Mesenchymal stem cell (in vitro differentiated cells and primary cell): ENCODE results near the gene ANKRD12.

Experiments used
- DNase-seq: peaks from one replicate; pipeline ENCODE4 v3.0.0-alpha.2; 2013
- H2AFZ ChIP-seq: one replicate; pipeline ENCODE4 v1.6.1; 2013; ENCODE audit warnings: low read depth, mild to moderate bottlenecking, control low read depth, inconsistent platforms, low read length, moderate library complexity
- H2AK5ac ChIP-seq: 2 replicates; pipeline ENCODE4 v1.6.1; 2013; ENCODE audit warnings: low read length, moderate library complexity, mild to moderate bottlenecking, inconsistent platforms; ENCODE audit not compliant: severe bottlenecking
- H2BK120ac ChIP-seq: one replicate; pipeline ENCODE4 v1.6.1; 2013; ENCODE audit warnings: low read depth, mild to moderate bottlenecking, inconsistent platforms, low read length, moderate library complexity
- H2BK12ac ChIP-seq, 2 experiments: one replicate each; pipeline ENCODE4 v1.6.1; 2013; ENCODE audit warnings: inconsistent platforms in 2 of 2, low read length in 2 of 2, mild to moderate bottlenecking in 2 of 2, moderate library complexity in 2 of 2, control low read depth in 1 of 2
- H2BK15ac ChIP-seq: one replicate; pipeline ENCODE4 v1.6.1; 2013; ENCODE audit warnings: mild to moderate bottlenecking, low read depth, inconsistent platforms; ENCODE audit not compliant: poor library complexity, severe bottlenecking
- H2BK5ac ChIP-seq: 2 replicates; pipeline ENCODE4 v1.6.1; 2013; ENCODE audit warnings: low read depth, mild to moderate bottlenecking, low read length, control low read depth, inconsistent platforms; ENCODE audit not compliant: poor library complexity, severe bottlenecking
- H3K14ac ChIP-seq, 2 experiments: one replicate each; pipeline ENCODE4 v1.6.1; 2013; ENCODE audit warnings: inconsistent platforms in 2 of 2, low read length in 2 of 2, control low read depth in 1 of 2, mild to moderate bottlenecking in 1 of 2, moderate library complexity in 1 of 2
- H3K18ac ChIP-seq, 2 experiments: one replicate each; pipeline ENCODE4 v1.6.1; 2013; ENCODE audit warnings: inconsistent platforms in 2 of 2, low read length in 2 of 2, control low read depth in 1 of 2, low read depth in 1 of 2, mild to moderate bottlenecking in 1 of 2
- H3K23ac ChIP-seq, 2 experiments: one replicate each; pipeline ENCODE4 v1.6.1; 2013; ENCODE audit warnings: inconsistent platforms in 2 of 2, low read length in 2 of 2, mild to moderate bottlenecking in 2 of 2, moderate library complexity in 2 of 2, control low read depth in 1 of 2
- H3K27ac ChIP-seq: 2 replicates; pipeline ENCODE4 v1.5.1; 2013; ENCODE audit warnings: mild to moderate bottlenecking, moderate library complexity, low read length, control low read depth, inconsistent platforms; ENCODE audit not compliant: poor library complexity, severe bottlenecking
- H3K27me3 ChIP-seq, 2 experiments: 2 replicates each; pipeline versions ENCODE4 v1.6.1 to v1.7.0; 2013; ENCODE audit warnings: low read length in 2 of 2, mild to moderate bottlenecking in 2 of 2, moderate library complexity in 2 of 2, control low read depth in 1 of 2, inconsistent platforms in 1 of 2; ENCODE audit not compliant: control insufficient read depth in 1 of 2, insufficient read depth in 1 of 2
- H3K36me3 ChIP-seq, 2 experiments: 2 replicates each; pipeline versions ENCODE4 v1.6.1 to v1.7.0; 2013; ENCODE audit warnings: low read length in 2 of 2, control low read depth in 1 of 2, inconsistent platforms in 1 of 2, low read depth in 1 of 2, mild to moderate bottlenecking in 1 of 2; ENCODE audit not compliant: insufficient read depth in 2 of 2, control insufficient read depth in 1 of 2
- H3K4ac ChIP-seq, 2 experiments: one replicate each; pipeline ENCODE4 v1.6.1; 2013; ENCODE audit warnings: inconsistent platforms in 2 of 2, low read length in 2 of 2, mild to moderate bottlenecking in 2 of 2, moderate library complexity in 2 of 2, control low read depth in 1 of 2, low read depth in 1 of 2
- H3K4me1 ChIP-seq: 2 replicates; pipeline ENCODE4 v1.6.1; 2013; ENCODE audit warnings: low read depth, low read length, control low read depth; ENCODE audit not compliant: control insufficient read depth, insufficient read depth
- H3K4me2 ChIP-seq: 2 replicates; pipeline ENCODE4 v1.6.1; 2013; ENCODE audit warnings: low read length, mild to moderate bottlenecking, inconsistent platforms; ENCODE audit not compliant: poor library complexity, severe bottlenecking
- H3K4me3 ChIP-seq, 2 experiments: 2 replicates each; pipeline versions ENCODE4 v1.5.1 to v1.7.0; 2013; ENCODE audit warnings: low read length in 2 of 2, mild to moderate bottlenecking in 2 of 2, control low read depth in 1 of 2, low read depth in 1 of 2; ENCODE audit not compliant: insufficient read depth in 1 of 2
- H3K79me1 ChIP-seq: replicated peaks from 2 replicates; pipeline ENCODE4 v1.6.1; 2013; ENCODE audit warnings: mild to moderate bottlenecking, control low read depth, low read length, inconsistent platforms; ENCODE audit not compliant: poor library complexity, severe bottlenecking
- H3K9ac ChIP-seq: 2 replicates; pipeline ENCODE4 v1.7.0; 2013; ENCODE audit warnings: mild to moderate bottlenecking, low read length, moderate library complexity
- H3K9me3 ChIP-seq: 2 replicates; pipeline ENCODE4 v1.7.0; 2013; ENCODE audit warnings: mild to moderate bottlenecking, low read length; ENCODE audit not compliant: control insufficient read depth
- H4K8ac ChIP-seq: one replicate; pipeline ENCODE4 v1.6.1; 2013; ENCODE audit warnings: inconsistent platforms, mild to moderate bottlenecking, low read length, moderate library complexity
- H4K91ac ChIP-seq: one replicate; pipeline ENCODE4 v1.6.1; 2013; ENCODE audit warnings: mild to moderate bottlenecking, low read length, inconsistent platforms
- WGBS: methylation state at CpG from one replicate; pipeline ENCODE4 v1.1.7; 2013; ENCODE audit warnings: mixed read lengths; 5-methylcytosine and 5-hydroxymethylcytosine counted together

Gene ANKRD12

DNA sequence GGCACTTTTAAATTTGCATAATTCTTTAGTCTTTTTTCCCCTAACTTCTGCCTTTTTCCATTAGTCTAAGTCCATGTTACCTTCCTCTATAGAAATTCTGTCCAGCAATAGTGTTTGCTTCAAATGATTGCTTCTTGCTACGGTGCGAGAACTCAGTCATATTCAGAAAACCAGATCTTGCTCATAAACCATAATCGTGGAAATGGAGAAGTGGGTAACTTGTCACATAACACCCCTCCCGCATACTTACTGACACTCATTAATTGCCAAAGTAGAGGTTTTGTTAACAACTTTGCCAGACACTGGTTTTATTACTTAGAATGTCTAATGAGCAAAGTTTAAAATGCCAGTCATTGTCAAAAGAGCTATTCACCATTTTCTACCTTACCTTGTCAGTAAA, 103.7 kb downstream of the ANKRD12 start:
- Histone ChIP-seq H2AFZ (no peak overlapping the region), H3K4ac (no peak overlapping the region), H2AK5ac (no peak overlapping the region), H2BK15ac (no peak overlapping the region), H3K4me1 (no peaks in the 10 kb centered on the region), H4K91ac (no peak overlapping the region), H3K4me2 (no peak overlapping the region), H3K27ac (no peak overlapping the region), H3K27me3 (no peaks in the 10 kb centered on the region), H3K4me3 (no peak overlapping the region), H3K23ac (no peak overlapping the region), H2BK120ac (no peak overlapping the region), H3K9me3 (no peaks in the 10 kb centered on the region), H2BK5ac (no peak overlapping the region), H4K8ac (no peak overlapping the region), H3K9ac (no peak overlapping the region), H3K36me3 (peaks cover 6 to 99% of the 10 kb centered on the region in 2 experiments), H3K14ac (no peak overlapping the region), H3K18ac (no peak overlapping the region), H2BK12ac (no peak overlapping the region), H3K79me1 (peaks cover 5% of the 10 kb centered on the region)
- 80% methylated on average over 3 of the region's 4 CpGs for WGBS
- no peak for DNase-seq

DNA sequence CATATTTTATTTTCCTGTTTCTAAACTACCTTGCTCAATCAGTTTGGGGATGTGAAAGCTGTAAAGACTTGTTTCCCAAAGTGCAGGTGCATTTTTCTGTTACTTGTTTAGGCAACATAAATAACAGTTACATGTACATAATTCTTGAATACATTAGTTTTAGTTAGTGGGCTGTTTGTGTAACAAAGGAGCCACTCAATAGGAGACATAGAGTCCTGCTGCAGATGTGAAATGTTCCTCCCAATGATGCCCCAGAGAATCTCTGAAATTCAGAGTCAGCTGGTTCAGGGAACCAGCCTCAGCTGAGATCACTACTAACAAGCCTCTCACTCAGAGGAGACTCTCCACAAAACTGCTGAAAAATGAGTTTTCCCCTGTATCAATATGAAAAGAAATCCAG, 106.4 kb downstream of the ANKRD12 start:
- Histone ChIP-seq H3K23ac (no peak overlapping the region), H2BK5ac (no peak overlapping the region), H3K36me3 (peaks cover 6 to 94% of the 10 kb centered on the region in 2 experiments), H3K4me1 (no peaks in the 10 kb centered on the region), H3K4me3 (no peak overlapping the region), H3K79me1 (peaks cover 2% of the 10 kb centered on the region), H3K4me2 (no peak overlapping the region), H3K27me3 (no peaks in the 10 kb centered on the region), H2AK5ac (no peak overlapping the region), H3K9ac (no peak overlapping the region), H3K4ac (no peak overlapping the region), H2AFZ (no peak overlapping the region), H3K14ac (no peak overlapping the region), H2BK120ac (no peak overlapping the region), H3K18ac (no peak overlapping the region), H3K9me3 (no peaks in the 10 kb centered on the region), H2BK12ac (no peak overlapping the region), H4K91ac (no peak overlapping the region), H2BK15ac (no peak overlapping the region), H4K8ac (no peak overlapping the region), H3K27ac (no peak overlapping the region)
- DNase-seq: no peak

DNA sequence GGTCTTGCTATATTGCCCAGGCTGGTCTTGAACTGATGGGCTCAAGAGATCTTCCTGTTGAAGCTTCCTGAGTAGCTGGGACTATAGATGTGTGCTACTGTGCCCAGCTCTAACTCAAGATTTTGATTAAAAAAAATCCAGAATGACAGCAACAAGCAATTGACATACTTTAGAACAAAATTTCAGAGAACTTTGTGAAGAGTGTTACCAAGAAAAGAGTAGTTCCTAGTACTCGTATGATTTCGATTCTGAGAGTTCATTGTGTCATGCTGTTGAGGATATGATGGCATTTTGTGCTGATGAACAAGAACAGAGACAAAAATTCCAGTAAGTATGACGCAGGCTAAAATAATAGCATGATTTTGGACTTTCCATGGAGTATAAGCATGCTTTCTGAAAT, 107.8 kb downstream of the ANKRD12 start:
- no peak overlapping the region for H2BK120ac ChIP-seq
- DNase-seq: no peak
- no peak overlapping the region for H2AK5ac ChIP-seq
- no peak overlapping the region for H2AFZ ChIP-seq
- no peak overlapping the region for H3K4me2 ChIP-seq
- no peaks in the 10 kb centered on the region for H3K4me1 ChIP-seq
- H3K18ac ChIP-seq: no peak overlapping the region
- no peak overlapping the region for H3K14ac ChIP-seq
- no peak overlapping the region for H2BK15ac ChIP-seq
- H4K8ac ChIP-seq: no peak overlapping the region
- H3K4me3 ChIP-seq: no peak overlapping the region
- H3K4ac ChIP-seq: no peak overlapping the region
- no peak overlapping the region for H2BK12ac ChIP-seq
- no peaks in the 10 kb centered on the region for H3K9me3 ChIP-seq
- no peak overlapping the region for H3K23ac ChIP-seq
- WGBS: 95% methylated on average over 3 of the region's 3 CpGs
- peaks cover 3 to 94% of the 10 kb centered on the region in 2 experiments for H3K36me3 ChIP-seq
- H3K9ac ChIP-seq: no peak overlapping the region
- no peak overlapping the region for H3K27ac ChIP-seq
- H4K91ac ChIP-seq: no peak overlapping the region
- H3K27me3 ChIP-seq: no peaks in the 10 kb centered on the region
- H2BK5ac ChIP-seq: no peak overlapping the region
- no peaks in the 10 kb centered on the region for H3K79me1 ChIP-seq

DNA sequence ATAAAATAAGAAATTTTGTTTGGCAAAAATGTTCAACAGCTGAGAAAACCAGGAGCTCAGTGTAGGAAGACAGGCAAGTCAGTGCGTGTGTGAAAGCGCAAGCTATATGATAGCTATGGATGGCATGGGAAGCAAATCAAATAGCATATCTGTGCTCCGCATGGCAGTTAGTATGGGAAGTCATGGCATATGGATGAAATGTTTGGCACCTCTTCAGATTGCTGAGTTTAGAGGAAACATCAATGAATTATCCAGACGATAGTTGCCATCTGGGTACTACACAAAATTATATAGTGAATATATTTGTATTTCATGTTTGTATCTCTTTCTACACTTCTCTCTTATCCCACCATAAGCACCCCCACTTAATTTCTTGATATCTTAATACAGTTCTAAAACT, 112.1 kb downstream of the ANKRD12 start:
- Histone ChIP-seq H2BK5ac (no peak overlapping the region), H3K18ac (no peak overlapping the region), H3K23ac (no peak overlapping the region), H3K9ac (no peak overlapping the region), H2BK15ac (no peak overlapping the region), H4K91ac (no peak overlapping the region), H3K27me3 (no peaks in the 10 kb centered on the region), H2AK5ac (no peak overlapping the region), H3K36me3 (peaks cover 3 to 78% of the 10 kb centered on the region in 2 experiments), H3K27ac (no peak overlapping the region), H3K79me1 (peaks cover 6% of the 10 kb centered on the region), H3K4me1 (peaks cover 1% of the 10 kb centered on the region), H2BK12ac (no peak overlapping the region), H3K4me2 (no peak overlapping the region), H4K8ac (peak overlapping the region; percentile 41), H3K4me3 (no peak overlapping the region), H2BK120ac (no peak overlapping the region), H2AFZ (no peak overlapping the region), H3K4ac (no peak overlapping the region), H3K14ac (no peak overlapping the region), H3K9me3 (no peaks in the 10 kb centered on the region)
- no peak for DNase-seq
- WGBS: 98% methylated on average over 3 of the region's 4 CpGs
